GM18873 (cell line): ENCODE data around the gene RAB40C.

ENCODE experiments used
- ATAC-seq: cut with Tn5 transposase; IDR thresholded peaks from one replicate; pipeline ENCODE4 v1.9.1; 2021; ENCODE audit warnings: mild to moderate bottlenecking, moderate library complexity, moderate number of reproducible peaks; ENCODE audit not compliant: unreplicated experiment, low FRiP score

RAB40C gene

GRCh38 chr16:629833-630248, 40.0 kb downstream of the RAB40C start:
- ATAC-seq: no peak

GRCh38 chr16:630249-630814, 40.5 kb downstream of the RAB40C start:
- no peak for ATAC-seq

- ATAC-seq: no peak
Measured at GRCh38 chr16:630815-631405, 41.0 kb downstream of the RAB40C start, which contains the start of gene WFIKKN1. WFIKKN1 (plus strand) TSS chr16:630985; CDS start chr16:631254, 269 bp downstream.

- no peak for ATAC-seq
Measured at GRCh38 chr16:631808-632358, 42.0 kb downstream of the RAB40C start.

- no peak for ATAC-seq
Measured at GRCh38 chr16:632486-633335, 42.8 kb downstream of the RAB40C start.

GRCh38 chr16:633336-634050, 43.6 kb downstream of the RAB40C start:
- ATAC-seq: no peak

- ATAC-seq: no peak
Measured at GRCh38 chr16:634051-634670, 44.3 kb downstream of the RAB40C start.

GRCh38 chr16:634996-635395, 45.1 kb downstream of the RAB40C start:
- no peak for ATAC-seq

- ATAC-seq: no peak
Measured at GRCh38 chr16:635573-636205, 45.8 kb downstream of the RAB40C start.

GRCh38 chr16:636206-637080, 46.6 kb downstream of the RAB40C start, which contains the start of gene METTL26:
METTL26 (minus strand) TSS chr16:636305; CDS start chr16:636290, 15 bp downstream.
- peak; percentile 58 for ATAC-seq

- ATAC-seq: no peak
Measured at GRCh38 chr16:637081-638018, 47.5 kb downstream of the RAB40C start.

GRCh38 chr16:638034-638543, 48.2 kb downstream of the RAB40C start:
- ATAC-seq: no peak

- no peak for ATAC-seq
Measured at GRCh38 chr16:638836-639235, 49.0 kb downstream of the RAB40C start.

- no peak for ATAC-seq
Measured at GRCh38 chr16:640614-641013, 50.7 kb downstream of the RAB40C start.

GRCh38 chr16:641326-642188, 51.7 kb downstream of the RAB40C start, which contains the start of gene MCRIP2:
MCRIP2 (plus strand) TSS chr16:641828; CDS start chr16:641992, 164 bp downstream.
- ATAC-seq: no peak
